ENCODE results near the gene CUX1. TPM values are rescaled to one million over a fixed set of nuclear protein-coding genes. Genes with fewer than 3 reads are reported as not detected.

Gene CUX1
- total RNA-seq, 2 experiments from 2014 or later, result 35.6 to 38.0 TPM

DNA sequence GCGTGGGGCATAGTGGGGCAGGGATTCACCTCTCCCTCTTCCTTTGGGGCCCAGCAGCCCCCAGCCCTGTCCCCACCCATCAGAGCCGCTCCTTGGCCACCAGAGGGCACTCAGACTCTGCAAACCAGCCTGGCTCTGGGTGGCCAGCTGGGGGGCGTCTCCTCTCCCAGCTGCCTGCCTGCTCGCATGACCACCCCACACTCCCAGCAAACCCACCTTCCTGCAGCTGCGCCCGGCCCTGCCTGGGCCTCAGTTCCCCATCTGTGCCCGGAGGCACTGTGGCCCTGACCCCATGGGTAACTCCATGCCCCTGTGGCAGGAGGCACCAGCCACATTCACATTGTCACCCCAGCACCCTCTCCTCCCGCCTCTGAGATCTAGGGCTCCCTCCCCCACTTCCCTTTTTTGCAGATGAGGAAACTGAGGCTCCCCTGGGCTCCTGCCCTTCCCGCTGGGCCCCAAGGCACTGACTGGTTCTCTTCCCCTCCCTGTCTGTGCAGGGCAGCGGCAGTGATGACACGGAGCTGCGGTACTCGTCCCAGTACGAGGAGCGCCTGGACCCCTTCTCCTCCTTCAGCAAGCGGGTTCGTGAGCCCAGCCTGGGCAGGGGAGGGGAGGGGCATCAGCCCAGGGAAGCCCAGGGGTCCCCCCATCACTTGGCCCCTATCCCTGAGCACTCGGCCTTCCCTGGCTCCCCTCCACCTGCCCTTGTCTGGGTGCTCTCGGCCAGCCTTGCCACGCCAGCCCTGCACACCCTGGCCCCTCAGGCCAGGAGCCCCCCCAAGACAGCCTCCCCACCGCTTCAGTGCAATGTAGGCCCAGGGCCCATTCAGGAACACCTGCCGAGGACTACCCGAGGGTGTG lies 462.3 kb downstream of the CUX1 start:
- CTCF ChIA-PET, result interaction anchor here (0.6 to 1.4 kb wide), 4 partner anchors 8 to 114 kb away, joined by 3 to 5 read pairs (median 4); no protein-coding TSS in a partner anchor
- no peak overlapping the region for H3K4me3 ChIP-seq (ENCODE audit: low read length)
- DNase-seq (peak in 13 of 14 experiments; percentile 37 to 82 (median 51)), ATAC-seq (ENCODE audit: poor library complexity) (peak; percentile 89)
- no peaks in the 10 kb centered on the region for H3K36me3 Mint-ChIP-seq (ENCODE audit: low read depth)
- no peak overlapping the region for H3K27ac ChIP-seq (ENCODE audit: low read depth in 1 of 2, low read length in 2 of 2)
- H3K4me1 Mint-ChIP-seq (ENCODE audit: low read depth), result peaks cover 6% of the 10 kb centered on the region
- TF ChIP-seq, protein P1, sequence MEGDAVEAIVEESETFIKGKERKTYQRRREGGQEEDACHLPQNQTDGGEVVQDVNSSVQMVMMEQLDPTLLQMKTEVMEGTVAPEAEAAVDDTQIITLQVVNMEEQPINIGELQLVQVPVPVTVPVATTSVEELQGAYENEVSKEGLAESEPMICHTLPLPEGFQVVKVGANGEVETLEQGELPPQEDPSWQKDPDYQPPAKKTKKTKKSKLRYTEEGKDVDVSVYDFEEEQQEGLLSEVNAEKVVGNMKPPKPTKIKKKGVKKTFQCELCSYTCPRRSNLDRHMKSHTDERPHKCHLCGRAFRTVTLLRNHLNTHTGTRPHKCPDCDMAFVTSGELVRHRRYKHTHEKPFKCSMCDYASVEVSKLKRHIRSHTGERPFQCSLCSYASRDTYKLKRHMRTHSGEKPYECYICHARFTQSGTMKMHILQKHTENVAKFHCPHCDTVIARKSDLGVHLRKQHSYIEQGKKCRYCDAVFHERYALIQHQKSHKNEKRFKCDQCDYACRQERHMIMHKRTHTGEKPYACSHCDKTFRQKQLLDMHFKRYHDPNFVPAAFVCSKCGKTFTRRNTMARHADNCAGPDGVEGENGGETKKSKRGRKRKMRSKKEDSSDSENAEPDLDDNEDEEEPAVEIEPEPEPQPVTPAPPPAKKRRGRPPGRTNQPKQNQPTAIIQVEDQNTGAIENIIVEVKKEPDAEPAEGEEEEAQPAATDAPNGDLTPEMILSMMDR (IDR thresholded peaks at IDR 0.05), result peak; percentile 81
- POLR2A ChIA-PET, result no interaction called here
- H3K27me3 Mint-ChIP-seq, result no peaks in the 10 kb centered on the region
- H3K9me3 ChIP-seq (ENCODE audit: control insufficient read depth in 1 of 2, insufficient read depth in 1 of 2, low read length in 2 of 2), result no peaks in the 10 kb centered on the region
- H3K4me1 ChIP-seq (ENCODE audit: insufficient read depth, low read length), result peaks cover 14% of the 10 kb centered on the region
- H3K36me3 ChIP-seq (ENCODE audit: insufficient read depth, low read length), result no peaks in the 10 kb centered on the region
- intact Hi-C loops (cut with DNase I, micrococcal nuclease), result loop anchor here (1.0 to 10.0 kb wide), 4 partner anchors 111 to 795 kb away; partner anchors contain the start of genes ARMC10 (in 1 of the 2), FAM185A (in 1 of the 2) and FBXL13 (in 1 of the 2)
- H3K4me3 Mint-ChIP-seq, result no peak overlapping the region
- no peak overlapping the region for H3K27ac Mint-ChIP-seq
- H3K27me3 ChIP-seq (ENCODE audit: control insufficient read depth in 1 of 2, insufficient read depth in 2 of 2, low read length in 2 of 2), result no peaks in the 10 kb centered on the region
- no peaks in the 10 kb centered on the region for H3K9me3 Mint-ChIP-seq

DNA sequence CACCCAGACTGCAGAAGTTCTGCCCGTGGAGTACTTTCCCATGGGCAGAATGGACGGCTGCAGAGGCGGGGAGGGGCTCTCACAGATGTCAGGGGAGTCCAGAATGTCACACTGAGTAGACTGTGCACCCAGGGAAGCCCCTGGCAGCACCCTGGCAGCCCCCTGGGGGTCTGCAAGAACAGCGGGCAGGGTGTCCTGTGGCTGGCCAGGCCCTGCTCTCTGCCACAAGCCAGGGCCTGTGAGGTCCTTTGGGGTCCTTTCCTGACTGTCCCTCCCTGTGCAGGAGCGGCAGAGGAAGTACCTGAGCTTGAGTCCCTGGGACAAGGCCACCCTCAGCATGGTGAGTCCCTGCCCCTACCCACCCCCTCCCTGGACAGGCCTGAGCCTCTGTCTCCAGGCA lies 463.1 kb downstream of the CUX1 start:
- no peaks in the 10 kb centered on the region for H3K36me3 Mint-ChIP-seq (ENCODE audit: low read depth)
- peaks cover 13% of the 10 kb centered on the region for H3K4me1 Mint-ChIP-seq (ENCODE audit: low read depth)
- Histone ChIP-seq H3K27me3 (ENCODE audit: control insufficient read depth in 1 of 2, insufficient read depth in 2 of 2, low read length in 2 of 2) (no peaks in the 10 kb centered on the region), H3K9me3 (ENCODE audit: control insufficient read depth in 1 of 2, insufficient read depth in 1 of 2, low read length in 2 of 2) (no peaks in the 10 kb centered on the region), H3K4me3 (ENCODE audit: low read length) (no peak overlapping the region), H3K27ac (ENCODE audit: low read depth in 1 of 2, low read length in 2 of 2) (no peak overlapping the region), H3K4me1 (ENCODE audit: insufficient read depth, low read length) (peaks cover 22% of the 10 kb centered on the region), H3K36me3 (ENCODE audit: insufficient read depth, low read length) (no peaks in the 10 kb centered on the region)
- H3K9me3 Mint-ChIP-seq, result no peaks in the 10 kb centered on the region
- H3K27me3 Mint-ChIP-seq, result no peaks in the 10 kb centered on the region
- H3K27ac Mint-ChIP-seq, result no peak overlapping the region
- intact Hi-C loops (cut with DNase I, micrococcal nuclease), result loop anchor here in 1 of 2 experiments (10.0 kb wide), 2 partner anchors 464 to 794 kb away; partner anchors contain the start of genes ARMC10, FAM185A and FBXL13
- TF ChIP-seq, protein P1 (IDR thresholded peaks at IDR 0.05), result no peak
- no peak for ATAC-seq (ENCODE audit: poor library complexity)
- CTCF ChIA-PET, result no interaction called here
- DNase-seq, result no peak
- POLR2A ChIA-PET, result no interaction called here
- H3K4me3 Mint-ChIP-seq, result no peak overlapping the region

DNA sequence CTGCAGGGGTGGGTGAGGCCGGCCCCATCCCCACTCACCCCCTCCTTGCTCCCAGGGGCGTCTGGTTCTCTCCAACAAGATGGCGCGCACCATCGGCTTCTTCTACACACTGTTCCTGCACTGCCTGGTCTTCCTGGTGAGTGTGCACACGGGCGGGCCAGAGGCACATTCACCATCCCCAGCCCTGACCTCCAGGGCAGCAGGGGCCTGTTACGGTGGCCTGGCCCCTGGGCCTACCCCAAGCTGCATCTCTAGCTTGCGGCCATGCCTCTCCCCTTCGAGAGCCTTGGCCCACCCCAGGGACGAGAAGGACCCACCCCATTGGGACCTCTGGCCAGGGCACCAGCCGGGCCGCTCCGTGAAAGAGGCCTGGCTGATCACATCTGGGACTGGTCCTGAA lies 464.4 kb downstream of the CUX1 start:
- no peak for ATAC-seq (ENCODE audit: poor library complexity)
- ChIA-PET POLR2A (no interaction called here), CTCF (no interaction called here)
- Mint-ChIP-seq H3K9me3 (no peaks in the 10 kb centered on the region), H3K4me1 (ENCODE audit: low read depth) (peaks cover 14% of the 10 kb centered on the region), H3K27ac (no peak overlapping the region), H3K27me3 (no peaks in the 10 kb centered on the region), H3K36me3 (ENCODE audit: low read depth) (no peaks in the 10 kb centered on the region), H3K4me3 (no peak overlapping the region)
- DNase-seq, result no peak
- Histone ChIP-seq H3K27me3 (ENCODE audit: control insufficient read depth in 1 of 2, insufficient read depth in 2 of 2, low read length in 2 of 2) (no peaks in the 10 kb centered on the region), H3K9me3 (ENCODE audit: control insufficient read depth in 1 of 2, insufficient read depth in 1 of 2, low read length in 2 of 2) (no peaks in the 10 kb centered on the region), H3K27ac (ENCODE audit: low read depth in 1 of 2, low read length in 2 of 2) (no peak overlapping the region), H3K36me3 (ENCODE audit: insufficient read depth, low read length) (no peaks in the 10 kb centered on the region), H3K4me3 (ENCODE audit: low read length) (no peak overlapping the region), H3K4me1 (ENCODE audit: insufficient read depth, low read length) (peaks cover 30% of the 10 kb centered on the region)
- TF ChIP-seq, protein P1 (IDR thresholded peaks at IDR 0.05), result no peak
- intact Hi-C loops (cut with DNase I, micrococcal nuclease), result loop anchor here in 1 of 2 experiments (10.0 kb wide), 2 partner anchors 463 to 793 kb away; partner anchors contain the start of genes ARMC10, FAM185A and FBXL13
